WI38 (cell line): Measurements from ENCODE around the gene SMC1A.

Experiments used
- H3K4me3 ChIP-seq: 2 replicates; pipeline ENCODE4 v1.5.1; 2011; ENCODE audit warnings: low read depth, mild to moderate bottlenecking, control low read depth, low read length
- TF ChIP-seq, protein P1 (sequence below): IDR thresholded peaks from 2 replicates; pipeline ENCODE4 v1.5.1; 2012; ENCODE audit warnings: low read depth, mild to moderate bottlenecking, control low read depth, low read length

The SMC1A gene

DNA sequence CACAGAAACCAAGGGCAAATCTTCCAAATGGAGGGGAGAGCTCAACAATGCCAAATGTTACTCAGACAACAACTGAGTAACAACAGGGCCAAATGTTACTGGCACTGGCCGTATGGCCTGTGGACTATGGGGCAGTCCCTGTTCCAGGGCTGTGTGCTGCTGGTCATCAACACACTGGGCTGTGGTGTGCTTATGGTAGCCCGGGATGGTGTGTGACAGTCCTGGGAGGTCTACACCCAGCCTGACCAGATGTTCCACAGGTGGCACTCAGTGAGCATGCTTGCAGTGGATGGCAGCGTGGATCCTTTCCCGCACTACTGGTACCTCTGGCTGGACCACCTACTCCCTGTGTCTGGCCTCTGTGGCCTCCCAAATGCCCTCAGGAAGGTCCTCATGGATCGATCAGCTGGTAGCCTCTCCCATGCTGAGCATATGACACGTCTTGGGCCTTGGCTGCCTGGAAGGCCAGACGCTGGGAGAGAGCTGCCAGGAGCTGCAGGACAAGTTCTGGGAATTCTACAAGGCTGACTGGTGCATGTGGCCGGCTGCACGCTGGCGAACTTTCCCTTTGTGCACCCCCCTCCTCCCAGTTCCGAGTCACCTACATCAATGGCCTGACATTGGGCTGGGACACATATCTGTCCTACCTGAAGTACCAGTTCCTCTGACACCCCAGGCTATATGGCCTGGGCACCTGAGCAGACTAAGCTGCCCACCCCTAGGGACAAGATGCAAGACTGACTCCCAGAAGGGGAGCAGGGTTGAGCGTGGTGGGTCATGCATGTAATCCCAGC lies 81.4 kb downstream of the SMC1A start:
- TF ChIP-seq, protein P1, sequence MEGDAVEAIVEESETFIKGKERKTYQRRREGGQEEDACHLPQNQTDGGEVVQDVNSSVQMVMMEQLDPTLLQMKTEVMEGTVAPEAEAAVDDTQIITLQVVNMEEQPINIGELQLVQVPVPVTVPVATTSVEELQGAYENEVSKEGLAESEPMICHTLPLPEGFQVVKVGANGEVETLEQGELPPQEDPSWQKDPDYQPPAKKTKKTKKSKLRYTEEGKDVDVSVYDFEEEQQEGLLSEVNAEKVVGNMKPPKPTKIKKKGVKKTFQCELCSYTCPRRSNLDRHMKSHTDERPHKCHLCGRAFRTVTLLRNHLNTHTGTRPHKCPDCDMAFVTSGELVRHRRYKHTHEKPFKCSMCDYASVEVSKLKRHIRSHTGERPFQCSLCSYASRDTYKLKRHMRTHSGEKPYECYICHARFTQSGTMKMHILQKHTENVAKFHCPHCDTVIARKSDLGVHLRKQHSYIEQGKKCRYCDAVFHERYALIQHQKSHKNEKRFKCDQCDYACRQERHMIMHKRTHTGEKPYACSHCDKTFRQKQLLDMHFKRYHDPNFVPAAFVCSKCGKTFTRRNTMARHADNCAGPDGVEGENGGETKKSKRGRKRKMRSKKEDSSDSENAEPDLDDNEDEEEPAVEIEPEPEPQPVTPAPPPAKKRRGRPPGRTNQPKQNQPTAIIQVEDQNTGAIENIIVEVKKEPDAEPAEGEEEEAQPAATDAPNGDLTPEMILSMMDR: no peak
- H3K4me3 ChIP-seq: no peak overlapping the region

DNA sequence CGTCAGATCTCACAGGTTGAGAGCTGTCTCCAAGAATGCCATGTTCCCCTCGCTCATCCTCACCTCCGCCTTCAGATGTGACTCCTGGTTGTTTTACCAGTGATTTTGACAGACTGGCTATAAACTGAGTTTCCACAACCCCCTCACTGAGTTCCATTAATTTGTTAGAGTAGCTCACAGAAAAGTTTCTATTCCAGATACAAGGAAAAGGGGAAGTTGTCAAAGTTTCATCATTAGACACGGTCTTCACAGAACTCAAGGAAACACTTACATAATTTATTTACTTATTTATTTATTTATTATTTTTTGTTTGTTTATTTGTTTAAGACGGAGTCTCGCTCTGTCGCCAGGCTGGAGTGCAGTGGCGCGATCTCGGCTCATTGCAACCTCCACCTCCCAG lies 85.4 kb downstream of the SMC1A start:
- no peak overlapping the region for H3K4me3 ChIP-seq
- TF ChIP-seq, protein P1: no peak

DNA sequence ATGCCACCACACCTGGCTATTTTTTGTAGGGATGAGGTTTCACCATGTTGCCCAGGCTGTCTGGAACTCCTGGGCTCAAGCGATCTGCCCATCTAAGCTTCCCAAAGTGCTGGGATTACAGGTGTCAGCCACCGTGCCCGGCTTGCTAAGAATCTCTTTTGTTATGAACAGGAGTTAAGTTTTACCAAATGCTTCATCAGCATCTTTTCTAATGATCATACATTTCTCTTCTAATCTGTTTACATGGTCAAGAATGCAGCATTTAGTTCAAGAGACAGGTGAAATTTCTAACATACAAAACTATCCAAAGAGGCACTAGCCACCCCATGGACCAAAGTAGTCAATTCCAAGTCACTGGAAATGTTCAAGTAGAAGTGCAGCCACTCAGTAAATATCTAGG lies 88.6 kb downstream of the SMC1A start:
- TF ChIP-seq, protein P1: no peak
- no peak overlapping the region for H3K4me3 ChIP-seq

DNA sequence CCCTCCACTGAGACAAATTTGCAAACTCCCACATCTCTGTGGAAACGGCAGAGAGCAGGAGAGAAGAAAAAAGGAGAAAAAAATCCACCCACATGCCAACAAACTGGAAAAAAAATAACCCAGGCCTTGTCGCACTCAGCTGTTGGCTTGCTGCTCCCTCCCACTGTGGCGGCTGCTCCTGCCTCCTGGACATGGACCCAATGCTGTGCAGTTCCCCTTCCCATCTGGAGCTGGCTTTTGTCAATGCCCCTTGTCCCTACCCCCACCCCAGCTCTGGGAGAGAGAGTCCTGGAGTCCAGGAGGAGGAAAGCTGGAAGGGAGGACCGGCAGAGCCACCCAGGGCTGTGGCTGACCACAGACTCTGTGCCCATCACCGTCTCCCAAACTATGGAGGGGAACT lies 90.2 kb downstream of the SMC1A start:
- TF ChIP-seq, protein P1: no peak
- H3K4me3 ChIP-seq: no peak overlapping the region

DNA sequence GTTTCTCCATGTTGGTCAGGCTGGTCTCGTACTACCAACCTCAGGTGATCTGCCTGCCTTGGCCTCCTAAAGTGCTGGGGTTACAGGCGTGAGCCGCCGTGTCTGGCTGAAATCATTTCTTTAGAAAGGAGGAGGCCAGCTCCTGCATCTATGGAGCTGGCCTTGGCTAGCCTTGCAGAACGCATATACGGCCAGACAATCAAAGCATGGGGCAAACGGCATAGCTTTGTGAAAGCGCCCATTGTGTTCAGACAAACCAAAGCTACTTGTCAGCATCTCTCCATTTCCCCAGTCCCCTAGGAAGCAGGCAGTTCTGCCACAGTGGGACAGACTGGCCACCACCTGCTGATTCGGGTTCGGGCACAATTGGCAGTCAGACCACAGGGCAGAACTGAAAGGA lies 92.1 kb downstream of the SMC1A start:
- H3K4me3 ChIP-seq: no peak overlapping the region
- TF ChIP-seq, protein P1: no peak

DNA sequence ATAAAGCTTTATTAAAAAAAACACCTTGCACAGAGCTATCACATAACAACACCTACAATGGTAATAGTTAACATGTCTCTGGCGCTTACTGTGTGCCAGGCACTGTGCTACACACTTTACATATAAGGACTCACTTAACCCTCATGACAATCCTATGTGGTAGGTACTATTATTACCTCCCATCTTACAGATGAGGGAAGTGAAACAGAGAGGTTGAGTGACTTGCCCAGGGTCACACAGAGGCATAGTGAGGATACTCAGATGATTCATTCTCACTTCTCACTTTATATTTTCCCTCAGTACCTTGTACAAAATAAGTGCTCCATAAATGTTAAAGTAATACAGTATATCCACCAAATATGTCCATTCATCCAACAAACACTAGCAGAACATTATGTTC lies 97.7 kb downstream of the SMC1A start:
- TF ChIP-seq, protein P1: no peak
- H3K4me3 ChIP-seq: no peak overlapping the region
